Measurements from ENCODE around the gene CDH23. TPM values are rescaled to one million over a fixed set of nuclear protein-coding genes. Genes with fewer than 3 reads are reported as not detected.

The CDH23 gene
- polyA plus RNA-seq, 3 donors: 0.51 to 0.96 (median 0.80) TPM

DNA sequence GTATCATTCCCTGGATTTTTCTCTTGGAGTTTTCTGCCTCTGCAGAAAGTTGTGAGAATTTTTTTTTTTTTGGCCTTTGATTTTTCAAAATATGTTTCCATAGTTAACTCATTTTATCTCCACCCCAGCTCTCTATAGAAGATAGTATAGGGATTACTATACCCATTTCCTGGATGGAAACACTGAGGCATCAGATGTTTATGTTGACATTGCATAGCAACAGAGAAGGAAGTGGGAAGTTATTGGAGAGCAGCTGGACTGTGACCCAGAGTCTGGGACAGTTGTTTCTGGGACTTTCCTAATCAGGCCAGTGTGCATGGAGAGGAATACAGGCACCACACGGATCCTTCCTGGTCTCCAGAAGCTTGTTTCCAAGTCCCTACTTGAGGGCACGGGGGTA is 158.0 kb downstream of the CDH23 start:
- no peak for DNase-seq (ENCODE audit: low read depth in 3 of 3, low spot score in 2 of 3)

- no peak for DNase-seq (ENCODE audit: low read depth in 3 of 3, low spot score in 2 of 3)
Observed at GRCh38 chr10:71555087-71555723, 158.5 kb downstream of the CDH23 start.

DNA sequence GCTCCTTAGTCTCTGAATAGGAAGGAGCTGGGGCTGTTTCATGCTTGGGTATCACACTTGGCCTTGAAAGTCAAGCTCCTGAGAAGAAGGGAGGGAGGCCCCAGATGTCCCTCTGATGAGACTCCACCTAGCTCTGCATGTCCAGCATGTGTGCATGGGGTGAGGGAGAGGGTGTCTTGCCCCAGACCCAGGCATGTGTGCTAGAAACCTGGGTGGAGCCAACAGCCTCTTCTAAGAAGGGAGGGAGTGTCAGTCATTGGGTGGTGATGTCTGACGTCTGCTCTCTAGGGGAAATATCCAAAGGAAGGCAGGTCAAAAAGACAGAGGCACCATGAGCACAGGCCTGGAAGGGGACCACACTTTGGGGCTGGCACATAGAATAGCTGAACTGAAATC is 159.0 kb downstream of the CDH23 start:
- DNase-seq (ENCODE audit: low read depth in 3 of 3, low spot score in 2 of 3): no peak

DNA sequence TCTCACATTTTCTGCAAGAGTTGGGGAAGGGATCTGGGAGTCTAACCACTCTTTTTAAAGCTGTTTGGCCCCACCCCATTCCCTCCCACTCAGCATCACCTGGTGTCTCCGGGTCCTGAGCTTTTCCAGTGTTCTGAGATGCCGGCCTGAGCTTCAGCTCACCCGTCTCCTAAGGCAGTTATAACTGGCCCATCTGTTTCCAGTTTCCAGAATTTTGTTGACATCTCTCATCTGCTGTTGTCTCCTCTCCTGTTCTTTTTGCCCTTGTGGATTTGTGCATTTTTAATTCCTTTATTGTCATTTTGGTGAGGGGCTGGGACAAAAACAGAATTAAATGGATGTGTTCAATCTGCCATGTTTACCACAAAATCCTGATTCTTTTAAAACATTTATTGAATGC is 162.3 kb downstream of the CDH23 start:
- no peak for DNase-seq (ENCODE audit: low read depth in 3 of 3, low spot score in 2 of 3)

- DNase-seq (ENCODE audit: low read depth in 3 of 3, low spot score in 2 of 3): no peak
Observed at GRCh38 chr10:71561003-71561574, 164.4 kb downstream of the CDH23 start.

GRCh38 chr10:71562181-71562580 is 165.5 kb downstream of the CDH23 start:
- no peak for DNase-seq (ENCODE audit: low read depth in 3 of 3, low spot score in 2 of 3)

- no peak for DNase-seq (ENCODE audit: low read depth in 3 of 3, low spot score in 2 of 3)
Observed at GRCh38 chr10:71562904-71563303, 166.2 kb downstream of the CDH23 start.

GRCh38 chr10:71564194-71564820 is 167.6 kb downstream of the CDH23 start:
- no peak for DNase-seq (ENCODE audit: low read depth in 3 of 3, low spot score in 2 of 3)

- DNase-seq (ENCODE audit: low read depth in 3 of 3, low spot score in 2 of 3): no peak
Observed at GRCh38 chr10:71565284-71566000, 168.7 kb downstream of the CDH23 start.

DNA sequence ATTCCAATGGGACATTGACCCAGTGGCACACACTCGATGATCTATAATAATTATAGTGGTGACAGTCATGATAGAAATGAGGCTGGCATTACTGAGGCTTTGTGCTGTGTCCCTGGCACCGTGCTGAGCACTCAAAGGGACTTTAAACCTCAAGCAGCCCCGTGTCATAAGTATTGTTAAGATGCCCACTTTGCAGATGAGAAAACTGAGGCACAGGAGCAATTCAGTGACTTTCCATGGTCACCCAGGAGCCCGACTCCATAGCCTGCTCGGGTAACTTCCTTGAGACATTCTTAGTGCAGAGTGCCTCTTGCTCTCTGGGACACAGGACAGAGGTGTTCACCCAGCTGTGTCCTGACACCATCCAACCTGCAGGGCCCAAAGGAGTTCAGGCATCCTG is 170.3 kb downstream of the CDH23 start:
- no peak for DNase-seq (ENCODE audit: low read depth in 3 of 3, low spot score in 2 of 3)

GRCh38 chr10:71568896-71569492 is 172.3 kb downstream of the CDH23 start:
- DNase-seq (ENCODE audit: low read depth in 3 of 3, low spot score in 2 of 3): no peak

DNA sequence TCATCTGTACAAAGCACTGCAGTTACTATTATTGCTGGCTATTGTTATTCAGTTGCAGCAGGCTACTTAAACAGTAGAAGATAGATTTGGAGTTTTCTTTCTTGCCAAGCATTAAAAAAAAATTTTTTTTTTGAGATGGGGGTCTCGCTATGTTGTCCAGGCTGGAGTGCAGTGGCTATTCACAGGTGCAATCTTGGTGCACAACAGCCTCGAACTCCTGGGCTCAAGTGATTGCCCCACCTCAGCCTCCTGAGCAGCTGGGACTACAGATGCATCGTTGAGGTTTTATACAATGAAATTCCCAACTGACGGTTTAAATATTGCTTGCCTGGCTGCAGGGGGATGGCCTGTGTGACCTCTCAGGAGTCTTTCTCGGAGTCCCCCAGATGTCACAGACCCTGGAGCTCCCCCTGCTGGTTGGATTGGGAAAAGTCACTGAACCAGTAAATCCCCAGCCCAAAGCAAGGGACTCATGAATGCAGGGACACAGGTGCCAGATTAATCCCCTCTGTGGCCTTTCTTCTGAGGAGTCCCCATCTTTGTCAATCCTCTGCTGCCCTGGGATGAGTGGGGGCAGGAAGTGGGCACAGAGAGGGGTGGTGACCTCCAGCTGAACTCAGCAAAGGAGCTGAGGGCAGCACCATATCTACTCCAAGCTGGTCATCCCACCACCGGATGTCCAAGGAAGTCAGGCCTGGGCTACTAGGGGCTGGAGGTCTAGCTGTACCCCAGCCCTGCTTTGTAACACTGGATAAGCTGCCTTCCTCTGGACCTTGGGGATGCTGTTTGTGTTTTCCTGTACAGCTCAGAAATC is 173.3 kb downstream of the CDH23 start:
- peak in 1 of 3 donors; percentile 45 for DNase-seq (ENCODE audit: low read depth in 3 of 3, low spot score in 2 of 3)

- DNase-seq (ENCODE audit: low read depth in 3 of 3, low spot score in 2 of 3): no peak
Observed at GRCh38 chr10:71571460-71572175, 174.9 kb downstream of the CDH23 start.

GRCh38 chr10:71572962-71573361 is 176.2 kb downstream of the CDH23 start:
- no peak for DNase-seq (ENCODE audit: low read depth in 3 of 3, low spot score in 2 of 3)

GRCh38 chr10:71573562-71574518 is 177.1 kb downstream of the CDH23 start:
- DNase-seq (ENCODE audit: low read depth in 3 of 3, low spot score in 2 of 3): no peak

DNA sequence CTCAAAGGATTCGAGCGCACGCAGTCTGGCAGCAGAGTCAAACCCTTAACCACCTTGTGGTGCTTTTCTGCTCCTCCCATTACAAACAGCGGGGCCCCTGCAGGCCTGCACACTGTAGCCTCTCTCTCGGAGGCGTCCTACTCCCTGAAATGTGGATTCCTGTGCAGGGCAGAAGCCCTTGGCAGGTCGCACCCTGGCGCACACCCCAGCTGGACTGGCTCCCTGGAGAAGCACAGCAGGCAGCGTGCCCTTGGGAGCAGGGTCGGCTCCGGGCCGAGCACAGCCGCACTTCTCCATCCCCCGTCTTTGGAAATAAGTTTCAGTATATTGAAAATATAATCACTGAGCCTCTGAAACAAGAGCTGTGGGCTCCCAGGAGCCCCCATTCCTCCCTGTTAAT is 178.7 kb downstream of the CDH23 start:
- no peak for DNase-seq (ENCODE audit: low read depth in 3 of 3, low spot score in 2 of 3)

DNA sequence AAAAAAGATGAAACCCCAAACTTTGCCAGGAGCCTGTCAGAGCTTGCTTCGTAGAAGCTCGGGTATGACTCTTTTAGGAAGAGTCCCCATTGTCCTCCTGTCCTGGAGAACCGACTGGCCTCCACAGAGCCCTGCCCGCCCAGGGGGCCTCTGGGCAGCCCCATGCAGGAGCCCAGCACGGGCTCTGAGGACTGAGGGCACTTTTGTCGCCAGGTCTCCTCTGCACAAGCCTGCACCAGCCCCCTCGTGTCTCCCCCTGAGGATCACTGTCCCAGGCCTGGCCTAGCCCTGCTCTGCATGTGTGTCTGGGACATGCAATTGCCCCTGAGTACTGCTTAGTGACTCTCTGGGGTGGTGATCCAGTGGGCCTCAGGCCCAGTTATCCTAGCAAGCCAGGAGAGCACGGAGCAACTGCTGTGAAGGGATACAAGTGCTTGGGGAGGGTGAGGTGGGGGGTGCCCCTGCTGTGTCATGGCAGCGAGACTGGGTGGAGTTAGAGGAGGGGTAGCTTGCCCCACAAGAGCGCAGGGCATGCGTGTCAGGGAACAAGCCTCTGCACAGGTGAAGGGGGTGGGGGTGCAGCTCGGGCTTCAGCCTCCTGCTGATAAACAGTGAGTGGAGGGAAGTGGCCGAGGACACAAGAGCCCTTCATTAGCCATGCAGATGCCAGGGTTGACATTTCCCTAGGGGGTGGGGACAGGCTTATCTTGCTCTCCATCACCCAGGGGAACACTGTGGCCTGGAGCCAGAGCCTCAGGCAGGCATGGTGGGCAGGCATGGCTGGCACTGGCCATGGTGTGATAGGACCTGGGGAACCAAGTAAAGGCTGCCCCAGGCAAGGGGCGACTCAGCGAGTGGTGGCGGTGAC is 179.4 kb downstream of the CDH23 start:
- no peak for DNase-seq (ENCODE audit: low read depth in 3 of 3, low spot score in 2 of 3)

DNA sequence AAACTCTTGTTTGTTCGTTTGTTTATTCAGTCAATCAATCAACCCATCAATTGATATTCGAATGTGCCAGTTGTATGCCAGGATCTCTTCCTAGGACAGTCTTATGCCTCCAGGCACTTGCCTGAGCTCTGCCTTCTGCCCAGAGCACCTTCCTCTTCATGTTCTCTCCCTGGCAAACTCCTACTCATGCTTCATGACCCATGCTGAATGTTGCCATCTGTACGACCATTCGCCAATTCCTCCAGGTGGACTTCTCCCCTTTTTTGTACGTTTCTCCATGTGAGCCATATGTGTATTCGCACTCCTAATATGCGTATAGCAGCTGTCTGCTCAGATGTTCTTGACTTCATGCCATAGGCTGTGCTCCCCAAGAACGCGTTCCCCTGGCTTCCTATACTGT is 180.1 kb downstream of the CDH23 start:
- DNase-seq (ENCODE audit: low read depth in 3 of 3, low spot score in 2 of 3): no peak

Data from right renal cortex interstitium (tissue), 3 donors.